Prostate gland (tissue), 2 donors: Measurements from ENCODE around the gene ATG5.

Experiments
- CTCF ChIP-seq, 4 experiments: fragments of 200-600 bp in 2 of 4; fragments of 450-650 bp in 2 of 4; sonication (generic) in 2 of 4; IDR thresholded peaks; 1 replicate in 3 of 4; 2 replicates in 1 of 4; pipeline ENCODE4 v1.5.1; 2016 to 2019; ENCODE audit warnings: antibody characterized with exemption in 4 of 4, mild to moderate bottlenecking in 2 of 4, moderate library complexity in 2 of 4
- POLR2A ChIP-seq: fragments of 450-650 bp; IDR thresholded peaks from one replicate; pipeline ENCODE4 v1.6.1; 2016; ENCODE audit warnings: antibody characterized with exemption, mild to moderate bottlenecking

DNA sequence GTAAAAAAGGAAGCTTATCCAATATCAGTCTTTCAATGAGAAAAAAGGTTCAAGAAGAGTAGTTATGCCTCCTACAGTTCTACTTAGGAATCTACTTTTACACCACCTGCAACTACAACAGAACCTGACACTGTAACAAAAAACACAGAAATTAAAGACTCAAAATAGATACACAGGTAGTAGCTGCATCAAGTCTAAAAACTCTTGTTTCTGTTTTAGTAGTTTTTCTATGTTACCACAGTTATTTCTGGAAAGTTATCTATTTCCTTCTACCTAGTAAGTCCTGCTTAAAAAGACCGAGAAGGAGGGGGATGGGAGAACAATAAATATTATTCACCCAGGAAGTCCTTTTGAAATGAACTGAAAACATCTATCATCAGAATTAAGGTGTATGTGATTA is 52.5 kb downstream of the ATG5 start:
- TF ChIP-seq POLR2A (no peak), CTCF (IDR thresholded peaks at IDR 0.05) (no peak)
